ENCODE data around the gene EFNA5.

The EFNA5 gene

GRCh38 chr5:107549567-107549966 lies 121.2 kb downstream of the EFNA5 start:
- in situ Hi-C loops (cut with HindIII; ENCODE audit: low sequenced_read_pairs), result no loop called here

DNA sequence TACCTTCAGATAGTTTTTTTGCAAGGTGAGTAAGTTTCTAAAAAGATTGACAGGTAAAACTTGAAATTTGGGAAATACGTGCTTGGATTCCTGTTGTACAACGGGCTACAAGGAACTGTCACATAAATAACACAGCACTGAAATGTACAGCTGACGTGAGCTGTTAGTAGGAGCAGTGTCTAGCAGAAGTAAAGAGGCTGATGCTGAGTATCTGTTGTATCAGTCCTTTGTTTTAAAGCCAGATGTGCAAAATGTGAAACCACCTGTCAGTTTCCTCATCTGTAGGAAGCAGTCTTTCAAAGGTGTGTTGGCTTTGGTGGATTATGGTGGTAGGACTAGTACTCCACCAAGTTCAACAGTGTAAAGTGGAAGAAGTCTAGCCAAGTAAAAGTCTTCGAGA lies 122.3 kb downstream of the EFNA5 start:
- in situ Hi-C loops (cut with HindIII; ENCODE audit: low sequenced_read_pairs), result no loop called here

GRCh38 chr5:107546719-107547118 lies 124.0 kb downstream of the EFNA5 start:
- in situ Hi-C loops (cut with HindIII; ENCODE audit: low sequenced_read_pairs), result no loop called here

- in situ Hi-C loops (cut with HindIII; ENCODE audit: low sequenced_read_pairs), result no loop called here
Measured at GRCh38 chr5:107545486-107545885, 125.3 kb downstream of the EFNA5 start.

DNA sequence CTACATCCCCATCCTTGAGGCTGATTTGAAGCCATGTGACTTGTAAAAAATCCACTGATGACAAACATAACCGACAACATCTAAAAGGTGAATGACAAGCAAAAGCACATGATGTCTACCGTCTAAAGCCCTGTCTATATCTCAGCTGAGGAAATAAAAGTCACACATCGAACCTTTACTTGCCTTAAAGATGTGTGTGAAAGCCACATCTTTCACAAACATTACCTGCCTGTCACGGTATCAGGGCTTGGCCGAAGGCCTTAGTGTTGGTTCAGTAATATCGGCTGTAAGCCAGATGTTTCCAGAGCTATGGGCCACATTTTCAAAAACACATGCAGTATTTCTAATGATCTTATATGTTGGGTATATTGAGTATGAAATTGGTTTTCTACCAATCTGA lies 125.8 kb downstream of the EFNA5 start:
- in situ Hi-C loops (cut with HindIII; ENCODE audit: low sequenced_read_pairs), result no loop called here

GRCh38 chr5:107544476-107544875 lies 126.3 kb downstream of the EFNA5 start:
- in situ Hi-C loops (cut with HindIII; ENCODE audit: low sequenced_read_pairs), result no loop called here

DNA sequence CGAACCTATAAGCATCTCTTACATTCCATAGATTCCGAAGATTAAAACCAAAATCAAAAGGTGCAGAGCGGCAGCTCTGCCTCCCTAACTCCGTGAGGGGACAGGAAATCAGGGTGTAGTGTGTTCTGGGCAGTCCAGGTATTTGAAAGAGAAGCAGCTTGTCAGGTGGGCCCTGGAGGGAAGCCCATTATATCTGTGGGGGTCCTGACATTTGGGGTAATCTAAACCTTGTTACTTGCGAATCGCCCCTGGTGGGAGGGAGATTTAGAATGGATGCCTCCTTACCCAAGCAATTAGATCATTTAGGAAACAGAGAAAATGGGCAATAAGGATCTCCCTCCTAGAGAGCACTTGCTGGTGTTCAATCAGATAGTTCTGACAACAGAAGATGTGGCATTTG lies 126.9 kb downstream of the EFNA5 start:
- in situ Hi-C loops (cut with HindIII; ENCODE audit: low sequenced_read_pairs), result no loop called here

DNA sequence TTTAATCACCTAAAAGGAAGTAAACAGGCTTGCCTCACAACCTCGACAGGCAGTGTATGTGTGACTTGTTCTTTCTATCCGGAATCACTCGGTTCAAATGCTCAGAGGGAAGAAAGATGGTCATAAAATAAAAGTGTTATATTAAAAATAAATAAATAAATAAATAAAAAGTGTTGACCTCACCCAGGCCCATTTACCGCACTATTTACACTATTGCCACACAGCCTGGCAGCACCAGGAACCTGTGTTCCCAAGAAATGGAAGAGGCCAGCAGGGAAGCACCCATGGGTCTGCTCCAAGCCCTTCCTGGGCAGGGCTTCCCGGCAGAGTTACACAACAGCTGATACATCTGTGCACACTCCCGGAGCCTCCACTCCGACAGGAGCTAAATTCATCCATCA lies 127.9 kb downstream of the EFNA5 start:
- in situ Hi-C loops (cut with HindIII; ENCODE audit: low sequenced_read_pairs), result no loop called here

DNA sequence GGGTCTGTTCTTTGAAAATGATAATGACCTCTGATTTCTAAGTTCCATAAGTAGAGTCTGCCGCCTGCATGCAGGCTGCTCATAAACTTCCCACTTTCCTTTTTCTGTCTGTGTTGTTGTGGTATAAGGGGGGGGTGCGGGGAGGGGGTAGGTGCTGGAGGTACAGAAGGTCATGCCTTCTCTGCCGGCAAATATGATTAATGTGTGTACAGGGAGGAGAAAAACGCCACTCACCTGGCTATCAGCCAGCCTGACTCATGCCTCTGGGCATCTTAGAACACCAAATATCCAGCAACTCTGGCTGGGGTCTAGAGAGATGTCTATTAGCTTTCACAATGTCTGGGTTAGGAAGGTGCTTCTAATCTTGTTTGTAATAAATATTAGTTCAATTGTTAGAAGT lies 128.3 kb downstream of the EFNA5 start:
- in situ Hi-C loops (cut with HindIII; ENCODE audit: low sequenced_read_pairs), result no loop called here

DNA sequence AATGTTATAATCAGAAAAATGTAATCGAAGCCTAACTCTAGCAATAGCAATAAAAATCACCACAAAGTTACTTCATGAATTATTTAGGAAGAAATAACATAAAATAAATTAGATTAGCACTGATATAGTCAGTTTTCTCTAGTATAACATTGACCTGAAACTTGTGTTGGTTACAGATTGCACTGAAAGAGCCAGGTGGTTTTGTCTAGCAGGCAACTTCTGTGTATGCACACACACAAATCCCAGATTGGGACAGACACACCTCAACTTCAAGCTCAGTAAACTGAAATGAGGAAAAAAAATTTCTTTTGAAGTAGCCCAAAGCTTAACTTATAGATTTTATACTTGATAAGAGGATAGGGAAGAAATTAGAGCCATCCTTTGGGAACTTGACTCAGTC lies 129.3 kb downstream of the EFNA5 start:
- in situ Hi-C loops (cut with HindIII; ENCODE audit: low sequenced_read_pairs), result no loop called here

DNA sequence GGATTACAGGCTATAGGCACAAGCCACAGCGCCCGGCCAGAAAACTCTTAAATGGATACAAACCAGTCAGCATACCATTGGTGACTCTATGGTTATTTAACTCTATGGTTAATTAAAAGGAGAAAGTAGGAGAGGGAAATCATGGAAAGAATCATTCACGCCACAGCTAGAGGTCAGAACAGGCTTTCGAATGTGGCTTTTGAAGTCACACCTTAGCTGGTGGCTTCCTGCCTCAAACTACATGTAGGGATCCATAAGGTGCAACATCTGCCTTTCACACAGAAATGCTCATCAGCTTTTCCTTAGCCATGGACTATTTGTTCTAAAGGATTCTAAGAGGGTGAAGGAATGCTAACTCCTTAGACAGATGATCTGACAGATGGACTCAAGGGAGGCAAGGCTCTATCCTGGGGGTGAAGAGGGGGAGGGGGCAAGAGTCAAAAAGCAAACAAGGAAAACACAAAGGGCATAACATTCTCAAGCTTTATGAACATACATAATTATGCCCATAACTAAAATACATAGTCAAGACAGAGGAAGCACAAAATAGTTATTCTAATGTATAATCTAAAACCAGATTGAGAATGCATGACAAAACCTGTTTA lies 130.9 kb downstream of the EFNA5 start:
- in situ Hi-C loops (cut with HindIII; ENCODE audit: low sequenced_read_pairs), result no loop called here

GRCh38 chr5:107538805-107539445 lies 131.8 kb downstream of the EFNA5 start:
- in situ Hi-C loops (cut with HindIII; ENCODE audit: low sequenced_read_pairs), result no loop called here

- in situ Hi-C loops (cut with HindIII; ENCODE audit: low sequenced_read_pairs), result no loop called here
Measured at GRCh38 chr5:107538331-107538730, 132.4 kb downstream of the EFNA5 start.

- in situ Hi-C loops (cut with HindIII; ENCODE audit: low sequenced_read_pairs), result no loop called here
Measured at GRCh38 chr5:107535849-107536248, 134.9 kb downstream of the EFNA5 start.

DNA sequence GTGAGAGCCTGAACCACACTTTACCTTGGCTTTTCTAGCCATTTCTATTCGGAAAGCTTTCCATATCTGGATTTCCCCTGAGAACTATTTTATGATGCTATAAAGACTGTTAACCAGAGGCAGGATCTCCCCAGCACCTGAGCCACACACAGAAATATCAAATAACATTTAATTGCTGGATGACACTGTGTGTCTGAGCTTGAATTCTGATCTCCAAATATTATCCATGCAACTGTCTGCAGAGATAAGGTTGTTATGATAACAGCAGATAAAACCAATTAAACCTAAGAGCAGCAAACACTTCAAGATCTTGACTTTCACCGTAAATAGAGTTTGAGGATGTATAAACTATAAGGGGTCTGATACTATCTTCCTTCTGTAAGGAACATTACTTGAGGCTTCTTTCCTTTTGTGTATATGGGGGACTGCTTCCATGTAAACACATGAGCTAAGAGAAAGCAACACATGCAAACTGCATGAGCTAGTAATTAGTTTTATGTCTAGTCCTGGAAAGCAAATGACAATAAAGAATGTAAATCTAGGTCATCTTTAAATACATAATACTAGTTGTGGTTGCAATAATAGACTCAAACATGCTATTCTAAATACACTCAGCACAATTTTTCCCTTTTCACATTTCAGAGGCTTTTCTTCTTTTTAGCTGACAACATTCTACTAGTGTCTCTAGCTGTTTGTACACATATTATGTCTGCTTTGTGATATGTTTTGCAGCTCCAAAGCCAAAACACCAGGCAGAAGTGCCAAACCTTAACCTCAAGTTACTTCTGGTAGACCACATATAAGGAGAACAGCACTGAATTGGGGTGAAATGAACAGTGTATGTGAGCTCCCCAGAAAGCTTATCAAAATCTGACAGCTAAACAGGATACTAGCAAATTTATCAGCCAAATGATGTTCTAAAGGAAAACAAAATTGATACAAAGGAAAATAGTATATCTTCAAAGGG lies 136.5 kb downstream of the EFNA5 start:
- in situ Hi-C loops (cut with HindIII; ENCODE audit: low sequenced_read_pairs), result no loop called here

DNA sequence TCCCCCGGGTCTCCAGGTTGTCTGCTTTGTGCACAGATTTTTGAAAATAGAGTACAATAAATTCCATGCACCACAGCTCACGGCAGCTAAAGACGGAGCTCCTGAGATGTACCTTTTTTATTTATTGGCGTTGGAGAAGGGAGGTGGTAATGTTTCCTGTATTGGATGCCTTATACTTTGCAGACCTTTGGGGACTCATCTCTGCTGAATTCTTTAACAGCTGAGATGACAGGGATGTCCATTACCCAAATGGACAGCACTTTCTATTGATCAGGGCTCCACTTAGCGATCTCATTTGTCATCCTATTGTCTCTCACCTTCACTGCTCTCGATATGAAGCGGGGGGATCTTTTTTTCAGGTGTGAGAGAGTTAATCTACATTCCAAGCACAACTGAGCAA lies 137.8 kb downstream of the EFNA5 start:
- in situ Hi-C loops (cut with HindIII; ENCODE audit: low sequenced_read_pairs), result no loop called here

GRCh38 chr5:107532169-107532878 lies 138.4 kb downstream of the EFNA5 start:
- in situ Hi-C loops (cut with HindIII; ENCODE audit: low sequenced_read_pairs), result no loop called here

DNA sequence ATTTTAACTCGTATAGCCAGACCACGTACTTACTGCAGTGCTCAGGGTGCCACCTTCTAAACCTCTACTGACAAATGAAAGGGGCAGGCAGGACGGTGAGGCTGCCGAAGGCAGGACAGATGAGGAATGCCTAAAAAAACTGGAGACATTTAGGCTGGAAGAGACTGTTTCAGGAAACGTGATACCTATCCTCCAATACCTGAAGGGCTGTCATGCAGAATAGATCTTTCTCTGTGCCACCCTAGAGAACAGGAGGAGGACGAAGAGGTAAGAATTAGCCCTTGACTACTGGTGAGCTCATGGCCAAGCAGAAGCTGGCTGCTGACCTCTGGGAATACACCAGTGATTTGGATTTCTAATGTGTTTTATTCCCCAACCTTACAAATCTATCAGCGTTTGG lies 139.4 kb downstream of the EFNA5 start:
- in situ Hi-C loops (cut with HindIII; ENCODE audit: low sequenced_read_pairs), result no loop called here

DNA sequence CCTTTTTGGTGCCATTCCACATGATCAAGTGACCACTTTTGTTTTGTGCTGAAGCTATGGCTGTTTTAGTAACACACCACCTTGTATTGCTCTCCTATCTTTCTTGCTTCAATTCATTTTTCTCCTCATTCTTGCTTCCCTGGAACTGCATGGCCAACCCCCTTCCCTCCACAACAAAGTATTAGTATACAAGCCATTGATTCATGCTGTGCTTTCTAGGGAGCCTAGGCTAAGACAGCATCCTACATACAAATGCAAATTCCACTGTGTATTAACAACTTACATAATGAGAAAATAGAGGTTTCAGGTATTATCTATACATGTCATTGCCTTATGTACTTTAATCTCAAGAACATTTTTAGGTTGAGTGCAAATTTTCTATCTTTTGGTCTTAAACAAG lies 141.1 kb downstream of the EFNA5 start:
- in situ Hi-C loops (cut with HindIII; ENCODE audit: low sequenced_read_pairs), result no loop called here

- in situ Hi-C loops (cut with HindIII; ENCODE audit: low sequenced_read_pairs), result no loop called here
Measured at GRCh38 chr5:107526270-107526937, 144.3 kb downstream of the EFNA5 start.

GRCh38 chr5:107524111-107524510 lies 146.6 kb downstream of the EFNA5 start:
- in situ Hi-C loops (cut with HindIII; ENCODE audit: low sequenced_read_pairs), result no loop called here

Measured in endothelial cell of hepatic sinusoid (primary cell).